ENCODE measurements around the gene LRRC23.
"Not testable (repeated sequence)": the region's sequence is repeated elsewhere in the genome, so short reads cannot be mapped to it uniquely, and the experiment has no call there.

LRRC23 gene

GRCh38 chr12:6904280-6905276 lies at the start of gene LRRC23:
TSS of gene LRRC23 (plus strand) at chr12:6904822. CDS start at chr12:6905634, 812 bp downstream.
- peak; percentile 95 to 99 for DNase-seq (ENCODE audit: low read depth in 2 of 2)

- no peak for DNase-seq (ENCODE audit: low read depth in 2 of 2)
Observed at GRCh38 chr12:6855322-6855721, 49.3 kb upstream of the LRRC23 start.

GRCh38 chr12:6858799-6859198 lies 45.8 kb upstream of the LRRC23 start:
- no peak for DNase-seq (ENCODE audit: low read depth in 2 of 2)

GRCh38 chr12:6860116-6860515 lies 44.5 kb upstream of the LRRC23 start:
- DNase-seq (ENCODE audit: low read depth in 2 of 2) = no peak

GRCh38 chr12:6860942-6861341 lies 43.7 kb upstream of the LRRC23 start:
- DNase-seq (ENCODE audit: low read depth in 2 of 2) = no peak

GRCh38 chr12:6861391-6861790 lies 43.2 kb upstream of the LRRC23 start:
- no peak for DNase-seq (ENCODE audit: low read depth in 2 of 2)

- DNase-seq (ENCODE audit: low read depth in 2 of 2) = no peak
Observed at GRCh38 chr12:6863033-6863432, 41.6 kb upstream of the LRRC23 start.

- no peak for DNase-seq (ENCODE audit: low read depth in 2 of 2)
Observed at GRCh38 chr12:6863586-6864321, 40.9 kb upstream of the LRRC23 start.

- DNase-seq (ENCODE audit: low read depth in 2 of 2) = not testable (repeated sequence)
Observed at GRCh38 chr12:6865307-6865706, 39.3 kb upstream of the LRRC23 start.

GRCh38 chr12:6866163-6866919 lies 38.3 kb upstream of the LRRC23 start:
- no peak for DNase-seq (ENCODE audit: low read depth in 2 of 2)

GRCh38 chr12:6866920-6867412 lies 37.7 kb upstream of the LRRC23 start:
- no peak for DNase-seq (ENCODE audit: low read depth in 2 of 2)

- DNase-seq (ENCODE audit: low read depth in 2 of 2) = peak; percentile 66 to 73
Observed at GRCh38 chr12:6867413-6868210, 37.0 kb upstream of the LRRC23 start, which contains the start of gene TPI1. TSS of gene TPI1 (plus strand) at chr12:6867531. CDS start at chr12:6867567, 36 bp downstream.

- no peak for DNase-seq (ENCODE audit: low read depth in 2 of 2)
Observed at GRCh38 chr12:6868211-6869048, 36.2 kb upstream of the LRRC23 start.

GRCh38 chr12:6869049-6870021 lies 35.3 kb upstream of the LRRC23 start:
- peak; percentile 60 to 79 for DNase-seq (ENCODE audit: low read depth in 2 of 2)

GRCh38 chr12:6870304-6870703 lies 34.3 kb upstream of the LRRC23 start:
- not testable (repeated sequence) for DNase-seq (ENCODE audit: low read depth in 2 of 2)

GRCh38 chr12:6871052-6871957 lies 33.3 kb upstream of the LRRC23 start:
- peak in 1 of 2 experiments; percentile 43 for DNase-seq (ENCODE audit: low read depth in 2 of 2)
